Natural killer cell (primary cell): Measurements from ENCODE around the gene NSD2. TPM values are rescaled to one million over a fixed set of nuclear protein-coding genes. Genes with fewer than 3 reads are reported as not detected.

Source experiments
- ATAC-seq, 3 donors: fragments of 150-1000 bp in 2 of 3; fragments of 200-7000 bp in 1 of 3; cut with Tn5 transposase; 1 replicate in 1 of 3; 2 replicates in 2 of 3; pipeline ENCODE4 v1.10.0; 2021; ENCODE audit warnings: mild to moderate bottlenecking in 2 of 3, moderate library complexity in 2 of 3
- DNase-seq, 2 donors: peaks; one replicate each; pipeline versions ENCODE4 v3.0.0 to v3.0.0-alpha.2; 2013 to 2021; ENCODE audit warnings: mixed read lengths in 1 of 2
- H3K27ac ChIP-seq: one replicate; pipeline ENCODE4 v1.5.1; 2013; ENCODE audit warnings: mild to moderate bottlenecking, low read length
- H3K27me3 ChIP-seq: one replicate; pipeline ENCODE4 v1.6.1; 2013; ENCODE audit warnings: low read length; ENCODE audit not compliant: control insufficient read depth, insufficient read depth
- H3K36me3 ChIP-seq: one replicate; pipeline ENCODE4 v1.6.1; 2013; ENCODE audit warnings: low read length; ENCODE audit not compliant: control insufficient read depth, insufficient read depth
- H3K4me1 ChIP-seq: one replicate; pipeline ENCODE4 v1.6.1; 2013; ENCODE audit warnings: low read length; ENCODE audit not compliant: control insufficient read depth, insufficient read depth
- H3K4me3 ChIP-seq: one replicate; pipeline ENCODE4 v1.5.1; 2013; ENCODE audit warnings: low read length
- H3K9me3 ChIP-seq: one replicate; pipeline ENCODE4 v1.6.1; 2013; ENCODE audit warnings: low read length; ENCODE audit not compliant: control insufficient read depth, insufficient read depth
- H3K27ac Mint-ChIP-seq, 2 donors: one replicate each; pipeline ENCODE4 v1.8.0; 2022; ENCODE audit warnings: mild to moderate bottlenecking in 2 of 2, mixed read lengths in 2 of 2, moderate library complexity in 1 of 2
- H3K27me3 Mint-ChIP-seq, 2 donors: one replicate each; pipeline ENCODE4 v1.8.0; 2022; ENCODE audit warnings: low read depth in 2 of 2, mixed read lengths in 2 of 2
- H3K36me3 Mint-ChIP-seq: one replicate; pipeline ENCODE4 v1.8.0; 2022; ENCODE audit warnings: mixed read lengths
- H3K4me1 Mint-ChIP-seq, 2 donors: one replicate each; pipeline ENCODE4 v1.8.0; 2022; ENCODE audit warnings: mixed read lengths in 2 of 2
- H3K4me3 Mint-ChIP-seq: one replicate; pipeline ENCODE4 v1.8.0; 2022; ENCODE audit warnings: mild to moderate bottlenecking, moderate library complexity, mixed read lengths
- H3K9me3 Mint-ChIP-seq, 2 donors: one replicate each; pipeline ENCODE4 v1.8.0; 2022; ENCODE audit warnings: mixed read lengths in 2 of 2
- WGBS: methylation state at CpG from one replicate; pipeline ENCODE4 v1.1.7; 2013; ENCODE audit warnings: missing lambda C conversion rate; ENCODE audit not compliant: insufficient coverage; 5-methylcytosine and 5-hydroxymethylcytosine counted together
- intact Hi-C: fragments of 100-400 bp; cut with micrococcal nuclease; formaldehyde crosslinking; loops from one replicate; pipeline ENCODE4 v1.14.2; 2022
- total RNA-seq, 4 donors: library from RNA; stranded (reverse); fragments of 120-200 nt in 1 of 4; gene quantifications; one replicate each; pipeline versions ENCODE4 v1.2.3 to v1.2.4, GENCODE V29; 2013 to 2022
- TF ChIP-seq, protein P1 (sequence below): fragments of 200-600 bp; IDR thresholded peaks from one replicate; pipeline ENCODE4 v1.8.0; 2022; ENCODE audit warnings: antibody characterized with exemption

Gene NSD2
- total RNA-seq, 3 donors from 2014 or later (not counting 1 experiment from before 2014, with no cell fraction given), result 36.4 to 51.0 (median 48.3) TPM

DNA sequence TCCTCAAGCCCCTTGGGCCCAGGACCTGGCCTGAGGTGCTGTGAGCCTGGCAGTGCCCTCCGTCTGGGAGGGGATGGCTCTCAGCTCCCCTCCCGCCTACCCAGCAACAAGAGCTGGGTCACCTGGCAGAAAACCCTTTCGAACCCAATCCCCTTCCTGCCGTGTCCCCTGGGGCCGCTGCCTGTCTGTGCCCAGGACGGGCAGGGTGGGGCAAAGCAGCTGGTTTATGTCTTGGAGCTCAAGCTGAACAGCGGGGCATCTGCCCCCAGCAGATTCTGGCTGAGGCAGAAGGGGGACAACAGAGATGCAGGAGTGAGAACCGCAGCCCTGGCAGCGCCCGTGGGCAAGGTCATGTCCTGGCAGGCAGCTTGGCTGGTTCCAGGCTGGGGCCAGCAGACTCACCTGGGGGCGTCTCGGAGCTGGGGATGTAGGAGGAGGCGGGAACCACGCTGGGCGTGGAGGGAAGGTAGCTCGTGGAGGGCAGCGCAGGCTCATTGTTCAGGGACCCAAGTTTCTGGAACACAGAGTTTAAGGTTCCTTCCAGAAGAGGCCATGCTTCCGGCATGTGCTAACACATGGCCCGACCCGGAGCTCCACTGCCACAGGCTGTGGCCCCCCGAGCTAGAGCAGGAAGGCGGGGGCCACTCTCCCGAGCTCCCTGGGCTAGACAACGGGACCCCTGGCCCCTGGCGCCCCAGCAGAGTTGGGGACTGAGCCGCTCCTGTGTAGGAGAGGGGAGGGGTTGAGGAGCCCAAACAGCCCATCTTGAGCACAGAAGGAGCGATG lies 113.4 kb downstream of the NSD2 start:
- H3K4me1 ChIP-seq, result no peaks in the 10 kb centered on the region
- ATAC-seq (no peak), DNase-seq (no peak)
- H3K36me3 ChIP-seq, result peaks cover 88% of the 10 kb centered on the region
- no peaks in the 10 kb centered on the region for H3K27me3 ChIP-seq
- no peak overlapping the region for H3K27ac ChIP-seq
- no peaks in the 10 kb centered on the region for H3K9me3 ChIP-seq
- H3K4me3 ChIP-seq, result no peak overlapping the region
- Mint-ChIP-seq H3K9me3 (no peaks in the 10 kb centered on the region), H3K4me3 (no peak overlapping the region), H3K27ac (no peak overlapping the region), H3K4me1 (peaks cover 5 to 9% of the 10 kb centered on the region in 2 donors), H3K27me3 (no peaks in the 10 kb centered on the region), H3K36me3 (no peaks in the 10 kb centered on the region)
- TF ChIP-seq, protein P1, sequence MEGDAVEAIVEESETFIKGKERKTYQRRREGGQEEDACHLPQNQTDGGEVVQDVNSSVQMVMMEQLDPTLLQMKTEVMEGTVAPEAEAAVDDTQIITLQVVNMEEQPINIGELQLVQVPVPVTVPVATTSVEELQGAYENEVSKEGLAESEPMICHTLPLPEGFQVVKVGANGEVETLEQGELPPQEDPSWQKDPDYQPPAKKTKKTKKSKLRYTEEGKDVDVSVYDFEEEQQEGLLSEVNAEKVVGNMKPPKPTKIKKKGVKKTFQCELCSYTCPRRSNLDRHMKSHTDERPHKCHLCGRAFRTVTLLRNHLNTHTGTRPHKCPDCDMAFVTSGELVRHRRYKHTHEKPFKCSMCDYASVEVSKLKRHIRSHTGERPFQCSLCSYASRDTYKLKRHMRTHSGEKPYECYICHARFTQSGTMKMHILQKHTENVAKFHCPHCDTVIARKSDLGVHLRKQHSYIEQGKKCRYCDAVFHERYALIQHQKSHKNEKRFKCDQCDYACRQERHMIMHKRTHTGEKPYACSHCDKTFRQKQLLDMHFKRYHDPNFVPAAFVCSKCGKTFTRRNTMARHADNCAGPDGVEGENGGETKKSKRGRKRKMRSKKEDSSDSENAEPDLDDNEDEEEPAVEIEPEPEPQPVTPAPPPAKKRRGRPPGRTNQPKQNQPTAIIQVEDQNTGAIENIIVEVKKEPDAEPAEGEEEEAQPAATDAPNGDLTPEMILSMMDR, result no peak
- intact Hi-C loops, result no loop called here
- WGBS, result 92% methylated on average over 27 of the region's 27 CpGs

DNA sequence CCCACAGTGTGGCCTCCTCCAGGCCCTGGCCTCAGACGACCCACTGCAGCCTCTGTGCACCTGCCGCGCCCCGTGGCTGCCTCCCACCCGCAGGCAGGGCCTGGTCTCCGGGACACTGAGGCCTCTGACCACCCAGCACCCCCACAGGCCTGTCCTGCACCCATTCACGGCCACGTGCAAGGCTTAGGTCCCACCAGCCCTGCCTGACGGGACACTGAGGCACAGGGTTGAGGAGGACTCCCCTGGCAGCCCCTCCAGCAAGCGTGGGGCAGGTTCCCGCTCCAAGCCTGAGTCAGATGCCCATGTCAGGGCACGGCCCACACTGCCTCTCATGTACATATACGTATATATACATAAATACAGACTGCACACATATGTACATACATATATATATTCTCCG lies 114.1 kb downstream of the NSD2 start:
- H3K4me1 ChIP-seq, result no peaks in the 10 kb centered on the region
- DNase-seq (no peak), ATAC-seq (no peak)
- no peaks in the 10 kb centered on the region for H3K27me3 Mint-ChIP-seq
- no peaks in the 10 kb centered on the region for H3K27me3 ChIP-seq
- TF ChIP-seq, protein P1, result no peak
- peaks cover 5 to 9% of the 10 kb centered on the region in 2 donors for H3K4me1 Mint-ChIP-seq
- H3K36me3 ChIP-seq, result peaks cover 87% of the 10 kb centered on the region
- no peaks in the 10 kb centered on the region for H3K9me3 Mint-ChIP-seq
- H3K9me3 ChIP-seq, result no peaks in the 10 kb centered on the region
- intact Hi-C loops, result no loop called here
- H3K27ac ChIP-seq, result no peak overlapping the region
- no peak overlapping the region for H3K4me3 ChIP-seq
- H3K4me3 Mint-ChIP-seq, result no peak overlapping the region
- 95% methylated on average over 14 of the region's 14 CpGs for WGBS
- H3K27ac Mint-ChIP-seq, result no peak overlapping the region
- no peaks in the 10 kb centered on the region for H3K36me3 Mint-ChIP-seq

GRCh38 chr4:1985780-1986577 lies 114.8 kb downstream of the NSD2 start:
- Mint-ChIP-seq H3K9me3 (no peaks in the 10 kb centered on the region), H3K4me1 (peaks cover 5 to 9% of the 10 kb centered on the region in 2 donors), H3K27ac (no peak overlapping the region), H3K36me3 (no peaks in the 10 kb centered on the region), H3K4me3 (no peak overlapping the region), H3K27me3 (no peaks in the 10 kb centered on the region)
- ATAC-seq, result no peak
- Histone ChIP-seq H3K9me3 (no peaks in the 10 kb centered on the region), H3K36me3 (peaks cover 83% of the 10 kb centered on the region), H3K4me1 (no peaks in the 10 kb centered on the region), H3K27me3 (no peaks in the 10 kb centered on the region), H3K27ac (no peak overlapping the region), H3K4me3 (no peak overlapping the region)
- intact Hi-C loops, result no loop called here
- no peak for DNase-seq
- 95% methylated on average over 54 of the region's 54 CpGs for WGBS
- TF ChIP-seq, protein P1, result no peak
